Progenitor cell of endocrine pancreas (in vitro differentiated cells): ENCODE results near the gene ROCK2. TPM values are rescaled to one million over a fixed set of nuclear protein-coding genes. Genes with fewer than 3 reads are reported as not detected.
"Not testable (repeated sequence)": the region's sequence is repeated elsewhere in the genome, so short reads cannot be mapped to it uniquely, and the experiment has no call there.

Experiments used
- DNase-seq: peaks from one replicate; pipeline ENCODE4 v3.0.0; 2021; ENCODE audit warnings: low spot score; ENCODE audit not compliant: unreplicated experiment
- H3K27ac Mint-ChIP-seq: 2 replicates; pipeline ENCODE4 v1.8.0; 2021; ENCODE audit warnings: mild to moderate bottlenecking, moderate library complexity, mixed read lengths
- H3K27me3 Mint-ChIP-seq: 2 replicates; pipeline ENCODE4 v1.8.0; 2021; ENCODE audit warnings: mixed read lengths
- H3K36me3 Mint-ChIP-seq: 2 replicates; pipeline ENCODE4 v1.8.0; 2022; ENCODE audit warnings: mixed read lengths; ENCODE audit not compliant: insufficient read depth
- H3K4me1 Mint-ChIP-seq: 2 replicates; pipeline ENCODE4 v1.8.0; 2021; ENCODE audit warnings: low read depth, mixed read lengths
- H3K4me3 Mint-ChIP-seq: 2 replicates; pipeline ENCODE4 v1.8.0; 2021; ENCODE audit warnings: low read depth, mild to moderate bottlenecking, moderate library complexity, mixed read lengths
- H3K9me3 Mint-ChIP-seq: 2 replicates; pipeline ENCODE4 v1.8.0; 2021; ENCODE audit warnings: low read depth, mixed read lengths
- total RNA-seq: library from RNA; stranded (reverse); gene quantifications from 2 replicates; pipeline ENCODE4 v1.2.1, GENCODE V29; 2021
- TF ChIP-seq, protein P1 (sequence below): fragments of 200-600 bp; sonication (generic); IDR thresholded peaks from one replicate; pipeline ENCODE4 v1.5.0; 2021; ENCODE audit warnings: antibody characterized with exemption, mild to moderate bottlenecking; ENCODE audit not compliant: unreplicated experiment

The ROCK2 gene
- total RNA-seq, 1 donor from 2014 or later, result 43.8 TPM

DNA sequence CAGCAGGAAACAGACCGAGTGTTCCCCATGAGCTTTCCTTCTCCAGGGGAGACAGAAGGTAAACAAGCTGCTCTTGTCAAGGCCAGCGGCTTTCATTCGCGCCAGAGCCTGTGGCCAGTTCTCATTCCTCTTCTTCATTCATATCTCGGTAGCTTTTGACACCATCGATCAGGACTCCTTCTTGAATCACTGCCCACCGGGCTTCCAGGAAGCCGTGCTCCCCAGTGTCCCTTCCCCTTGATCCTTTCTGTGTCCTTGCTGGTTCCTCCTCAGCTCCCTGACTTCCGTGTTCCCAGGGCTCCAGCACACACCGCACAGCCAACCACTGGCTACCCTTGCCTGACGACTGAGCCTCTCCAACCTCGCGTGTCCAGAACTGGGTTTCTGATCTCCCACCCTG lies 175.1 kb downstream of the ROCK2 start:
- Mint-ChIP-seq H3K4me1 (no peaks in the 10 kb centered on the region), H3K27me3 (no peaks in the 10 kb centered on the region), H3K9me3 (no peaks in the 10 kb centered on the region), H3K27ac (no peak overlapping the region), H3K4me3 (no peak overlapping the region), H3K36me3 (no peaks in the 10 kb centered on the region)
- TF ChIP-seq, protein P1, sequence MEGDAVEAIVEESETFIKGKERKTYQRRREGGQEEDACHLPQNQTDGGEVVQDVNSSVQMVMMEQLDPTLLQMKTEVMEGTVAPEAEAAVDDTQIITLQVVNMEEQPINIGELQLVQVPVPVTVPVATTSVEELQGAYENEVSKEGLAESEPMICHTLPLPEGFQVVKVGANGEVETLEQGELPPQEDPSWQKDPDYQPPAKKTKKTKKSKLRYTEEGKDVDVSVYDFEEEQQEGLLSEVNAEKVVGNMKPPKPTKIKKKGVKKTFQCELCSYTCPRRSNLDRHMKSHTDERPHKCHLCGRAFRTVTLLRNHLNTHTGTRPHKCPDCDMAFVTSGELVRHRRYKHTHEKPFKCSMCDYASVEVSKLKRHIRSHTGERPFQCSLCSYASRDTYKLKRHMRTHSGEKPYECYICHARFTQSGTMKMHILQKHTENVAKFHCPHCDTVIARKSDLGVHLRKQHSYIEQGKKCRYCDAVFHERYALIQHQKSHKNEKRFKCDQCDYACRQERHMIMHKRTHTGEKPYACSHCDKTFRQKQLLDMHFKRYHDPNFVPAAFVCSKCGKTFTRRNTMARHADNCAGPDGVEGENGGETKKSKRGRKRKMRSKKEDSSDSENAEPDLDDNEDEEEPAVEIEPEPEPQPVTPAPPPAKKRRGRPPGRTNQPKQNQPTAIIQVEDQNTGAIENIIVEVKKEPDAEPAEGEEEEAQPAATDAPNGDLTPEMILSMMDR, result no peak
- no peak for DNase-seq

DNA sequence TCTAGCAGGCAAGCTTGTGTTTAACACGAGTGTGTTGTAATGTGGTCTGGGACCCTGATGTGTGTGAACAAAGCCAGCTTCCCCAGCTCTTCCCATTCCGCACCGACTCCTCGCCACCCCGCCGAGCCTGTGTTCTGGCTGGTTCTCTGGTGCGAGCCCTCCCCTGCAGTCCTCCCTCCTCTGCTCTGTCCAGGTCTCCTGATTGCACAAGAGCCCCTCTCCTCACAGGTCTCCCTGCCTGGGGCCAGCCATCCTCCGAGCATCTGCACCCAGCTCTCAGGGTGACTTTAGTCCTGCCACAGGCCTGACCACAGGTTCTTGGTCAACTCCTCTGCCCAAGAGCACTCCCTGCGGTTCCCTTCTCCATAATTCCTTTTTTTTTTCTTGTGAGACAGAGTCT lies 175.9 kb downstream of the ROCK2 start:
- Mint-ChIP-seq H3K4me1 (no peaks in the 10 kb centered on the region), H3K27me3 (peaks cover 3% of the 10 kb centered on the region), H3K9me3 (no peaks in the 10 kb centered on the region), H3K4me3 (no peak overlapping the region), H3K36me3 (no peaks in the 10 kb centered on the region), H3K27ac (no peak overlapping the region)
- no peak for DNase-seq
- TF ChIP-seq, protein P1, result no peak

DNA sequence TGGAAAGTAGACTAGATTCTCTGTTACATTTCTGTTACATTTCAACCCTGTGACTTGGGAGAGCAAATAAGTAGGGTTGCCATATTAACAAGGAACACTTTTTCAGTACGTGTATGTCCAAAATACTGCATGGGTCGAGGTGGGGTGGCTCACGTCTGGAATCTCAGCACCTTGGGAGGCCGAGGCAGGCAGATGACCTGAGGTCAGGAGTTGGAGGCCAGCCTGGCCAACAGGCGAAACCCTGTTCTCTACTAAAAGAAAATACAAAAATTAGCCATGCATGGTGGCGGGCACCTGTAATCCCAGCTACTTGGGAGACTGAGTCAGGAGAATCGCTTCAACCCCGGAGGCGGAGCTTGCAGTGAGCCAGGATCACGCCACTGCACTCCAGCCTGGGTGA lies 178.0 kb downstream of the ROCK2 start:
- Mint-ChIP-seq H3K4me3 (no peak overlapping the region), H3K27ac (no peak overlapping the region), H3K36me3 (no peaks in the 10 kb centered on the region), H3K9me3 (no peaks in the 10 kb centered on the region), H3K4me1 (no peaks in the 10 kb centered on the region), H3K27me3 (peaks cover 3% of the 10 kb centered on the region)
- no peak for DNase-seq
- TF ChIP-seq, protein P1, result no peak

- H3K27ac Mint-ChIP-seq, H3K9me3 Mint-ChIP-seq, H3K27me3 Mint-ChIP-seq, H3K36me3 Mint-ChIP-seq, DNase-seq, H3K4me3 Mint-ChIP-seq, H3K4me1 Mint-ChIP-seq: not testable (repeated sequence)
Measured at GRCh38 chr2:11165046-11165445, 179.4 kb downstream of the ROCK2 start.

DNA sequence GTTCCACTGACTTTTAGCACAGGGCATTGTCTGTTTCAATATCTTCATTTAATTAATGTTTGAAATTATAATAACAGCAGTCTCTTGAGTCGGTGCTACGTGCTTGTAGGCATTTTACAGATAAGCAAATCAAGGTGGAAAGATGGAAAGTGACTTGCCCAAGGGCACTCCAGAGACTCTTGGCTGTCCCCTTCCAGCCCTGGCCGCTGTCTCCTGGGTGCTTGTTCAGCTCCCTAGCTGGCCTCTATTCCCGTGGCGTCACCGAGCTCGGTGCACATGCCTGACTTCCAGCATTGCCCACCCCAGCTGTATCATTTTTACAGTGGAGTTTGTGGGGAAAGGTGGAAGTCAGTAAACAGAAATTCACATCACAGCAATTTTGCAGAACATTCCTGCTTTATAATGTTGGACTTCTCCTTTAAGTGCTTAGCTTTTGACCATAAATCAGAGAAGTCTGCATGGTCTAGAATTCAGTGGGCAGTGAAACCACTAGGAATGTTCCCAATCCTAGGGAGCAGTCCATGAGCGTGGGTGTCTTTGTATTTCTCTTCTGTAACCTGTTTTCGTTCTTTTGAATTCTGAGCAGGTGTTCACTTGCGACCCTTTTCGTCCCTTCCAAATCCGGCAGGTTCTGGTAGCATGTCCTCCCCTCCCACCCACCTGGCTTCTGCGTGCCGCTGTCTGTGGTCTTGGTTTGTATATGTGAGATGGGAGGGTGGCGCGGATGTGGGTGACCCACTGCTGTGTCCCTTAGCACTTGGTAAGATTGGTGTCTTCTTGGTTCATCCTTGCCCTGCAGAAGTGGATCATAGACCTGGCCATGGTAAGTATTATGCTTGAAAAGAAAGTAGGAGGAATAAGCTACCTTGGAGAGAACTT lies 180.8 kb downstream of the ROCK2 start:
- H3K27me3 Mint-ChIP-seq, result peaks cover 8% of the 10 kb centered on the region
- TF ChIP-seq, protein P1, result no peak
- no peaks in the 10 kb centered on the region for H3K4me1 Mint-ChIP-seq
- H3K36me3 Mint-ChIP-seq, result no peaks in the 10 kb centered on the region
- no peak overlapping the region for H3K4me3 Mint-ChIP-seq
- no peak for DNase-seq
- H3K27ac Mint-ChIP-seq, result no peak overlapping the region
- no peaks in the 10 kb centered on the region for H3K9me3 Mint-ChIP-seq

DNA sequence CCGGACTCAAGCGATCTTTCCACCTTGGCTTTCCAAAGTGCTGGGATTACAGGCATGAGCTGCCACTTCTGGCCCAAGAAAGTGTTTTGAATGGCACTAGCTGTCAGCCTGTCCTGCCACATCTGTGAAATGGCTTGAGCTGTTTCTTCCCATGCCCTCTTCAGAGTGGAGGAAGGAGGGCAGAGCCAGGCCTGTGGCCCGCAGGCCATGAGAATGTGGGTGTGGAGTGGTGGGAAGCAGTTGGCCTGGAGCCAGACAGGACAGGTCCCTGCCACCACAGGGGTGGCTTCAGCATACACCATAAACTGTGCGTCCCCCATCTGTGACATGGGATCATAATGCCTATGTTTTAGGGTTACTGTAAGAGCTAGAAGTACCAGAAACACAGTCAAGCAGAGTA lies 182.7 kb downstream of the ROCK2 start:
- Mint-ChIP-seq H3K4me1 (no peaks in the 10 kb centered on the region), H3K27me3 (peaks cover 16% of the 10 kb centered on the region), H3K27ac (no peak overlapping the region), H3K9me3 (no peaks in the 10 kb centered on the region), H3K36me3 (no peaks in the 10 kb centered on the region), H3K4me3 (no peak overlapping the region)
- TF ChIP-seq, protein P1, result no peak
- DNase-seq, result no peak
